Ishikawa (cell line): Measurements from ENCODE around the gene RWDD2A.

Experiments
- NFIC ChIP-seq: IDR thresholded peaks from 2 replicates; pipeline ENCODE4 v1.6.1; 2012
- TAF1 ChIP-seq: IDR thresholded peaks from 2 replicates; pipeline ENCODE4 v1.6.1; 2012; ENCODE audit warnings: low read depth, mild to moderate bottlenecking
- TF ChIP-seq, protein P1 (sequence below): IDR thresholded peaks from 2 replicates; pipeline ENCODE4 v1.6.1; 2012; ENCODE audit warnings: low read depth, mild to moderate bottlenecking

DNA sequence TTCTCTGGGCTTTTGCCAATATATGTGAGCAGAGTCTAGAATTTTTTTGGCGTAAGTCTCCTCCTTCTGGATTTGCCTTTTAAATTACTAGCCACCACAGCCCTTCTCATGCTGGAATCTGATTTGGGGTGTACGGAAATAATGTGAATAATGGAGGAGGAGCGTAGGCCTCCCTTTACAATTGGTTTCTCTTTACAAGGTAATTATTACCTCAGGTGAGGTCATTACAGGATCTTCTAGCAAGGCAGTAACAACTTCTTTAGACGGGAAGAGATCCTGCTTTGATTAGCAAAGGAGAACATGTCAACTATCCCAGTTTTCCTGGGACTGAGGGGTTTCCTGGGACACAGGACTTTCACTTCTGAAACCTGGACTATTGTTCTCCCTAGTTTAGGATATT lies 8.9 kb downstream of the RWDD2A start:
- TF ChIP-seq, protein P1, sequence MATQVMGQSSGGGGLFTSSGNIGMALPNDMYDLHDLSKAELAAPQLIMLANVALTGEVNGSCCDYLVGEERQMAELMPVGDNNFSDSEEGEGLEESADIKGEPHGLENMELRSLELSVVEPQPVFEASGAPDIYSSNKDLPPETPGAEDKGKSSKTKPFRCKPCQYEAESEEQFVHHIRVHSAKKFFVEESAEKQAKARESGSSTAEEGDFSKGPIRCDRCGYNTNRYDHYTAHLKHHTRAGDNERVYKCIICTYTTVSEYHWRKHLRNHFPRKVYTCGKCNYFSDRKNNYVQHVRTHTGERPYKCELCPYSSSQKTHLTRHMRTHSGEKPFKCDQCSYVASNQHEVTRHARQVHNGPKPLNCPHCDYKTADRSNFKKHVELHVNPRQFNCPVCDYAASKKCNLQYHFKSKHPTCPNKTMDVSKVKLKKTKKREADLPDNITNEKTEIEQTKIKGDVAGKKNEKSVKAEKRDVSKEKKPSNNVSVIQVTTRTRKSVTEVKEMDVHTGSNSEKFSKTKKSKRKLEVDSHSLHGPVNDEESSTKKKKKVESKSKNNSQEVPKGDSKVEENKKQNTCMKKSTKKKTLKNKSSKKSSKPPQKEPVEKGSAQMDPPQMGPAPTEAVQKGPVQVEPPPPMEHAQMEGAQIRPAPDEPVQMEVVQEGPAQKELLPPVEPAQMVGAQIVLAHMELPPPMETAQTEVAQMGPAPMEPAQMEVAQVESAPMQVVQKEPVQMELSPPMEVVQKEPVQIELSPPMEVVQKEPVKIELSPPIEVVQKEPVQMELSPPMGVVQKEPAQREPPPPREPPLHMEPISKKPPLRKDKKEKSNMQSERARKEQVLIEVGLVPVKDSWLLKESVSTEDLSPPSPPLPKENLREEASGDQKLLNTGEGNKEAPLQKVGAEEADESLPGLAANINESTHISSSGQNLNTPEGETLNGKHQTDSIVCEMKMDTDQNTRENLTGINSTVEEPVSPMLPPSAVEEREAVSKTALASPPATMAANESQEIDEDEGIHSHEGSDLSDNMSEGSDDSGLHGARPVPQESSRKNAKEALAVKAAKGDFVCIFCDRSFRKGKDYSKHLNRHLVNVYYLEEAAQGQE: no peak
- TF ChIP-seq NFIC (no peak), TAF1 (no peak)
